WI38 (cell line): Measurements from ENCODE around the gene CD53.

Experiments
- H3K4me3 ChIP-seq: 2 replicates; pipeline ENCODE4 v1.5.1; 2011; ENCODE audit warnings: low read depth, mild to moderate bottlenecking, control low read depth, low read length
- TF ChIP-seq, protein P1 (sequence below): IDR thresholded peaks from 2 replicates; pipeline ENCODE4 v1.5.1; 2012; ENCODE audit warnings: low read depth, mild to moderate bottlenecking, control low read depth, low read length

CD53 gene

DNA sequence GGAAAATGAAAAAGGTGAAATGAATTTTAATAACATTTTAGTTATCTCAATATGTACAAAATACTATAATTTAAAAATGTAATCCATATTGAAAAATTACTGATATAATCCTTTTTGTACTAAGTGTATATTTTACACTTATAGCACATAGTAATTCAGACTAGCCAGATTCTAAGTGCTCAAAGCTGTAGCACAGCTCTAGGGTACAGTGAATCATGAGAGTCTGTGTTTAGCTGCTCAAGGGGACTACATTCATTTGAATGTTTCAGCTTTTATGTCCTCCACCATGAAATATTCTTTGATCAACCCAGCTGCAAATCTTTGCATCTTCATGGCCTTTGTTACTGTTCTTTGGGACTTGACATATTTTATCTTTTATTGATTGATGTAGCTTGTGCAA lies 15.7 kb downstream of the CD53 start:
- TF ChIP-seq, protein P1, sequence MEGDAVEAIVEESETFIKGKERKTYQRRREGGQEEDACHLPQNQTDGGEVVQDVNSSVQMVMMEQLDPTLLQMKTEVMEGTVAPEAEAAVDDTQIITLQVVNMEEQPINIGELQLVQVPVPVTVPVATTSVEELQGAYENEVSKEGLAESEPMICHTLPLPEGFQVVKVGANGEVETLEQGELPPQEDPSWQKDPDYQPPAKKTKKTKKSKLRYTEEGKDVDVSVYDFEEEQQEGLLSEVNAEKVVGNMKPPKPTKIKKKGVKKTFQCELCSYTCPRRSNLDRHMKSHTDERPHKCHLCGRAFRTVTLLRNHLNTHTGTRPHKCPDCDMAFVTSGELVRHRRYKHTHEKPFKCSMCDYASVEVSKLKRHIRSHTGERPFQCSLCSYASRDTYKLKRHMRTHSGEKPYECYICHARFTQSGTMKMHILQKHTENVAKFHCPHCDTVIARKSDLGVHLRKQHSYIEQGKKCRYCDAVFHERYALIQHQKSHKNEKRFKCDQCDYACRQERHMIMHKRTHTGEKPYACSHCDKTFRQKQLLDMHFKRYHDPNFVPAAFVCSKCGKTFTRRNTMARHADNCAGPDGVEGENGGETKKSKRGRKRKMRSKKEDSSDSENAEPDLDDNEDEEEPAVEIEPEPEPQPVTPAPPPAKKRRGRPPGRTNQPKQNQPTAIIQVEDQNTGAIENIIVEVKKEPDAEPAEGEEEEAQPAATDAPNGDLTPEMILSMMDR, result no peak
- no peak overlapping the region for H3K4me3 ChIP-seq

DNA sequence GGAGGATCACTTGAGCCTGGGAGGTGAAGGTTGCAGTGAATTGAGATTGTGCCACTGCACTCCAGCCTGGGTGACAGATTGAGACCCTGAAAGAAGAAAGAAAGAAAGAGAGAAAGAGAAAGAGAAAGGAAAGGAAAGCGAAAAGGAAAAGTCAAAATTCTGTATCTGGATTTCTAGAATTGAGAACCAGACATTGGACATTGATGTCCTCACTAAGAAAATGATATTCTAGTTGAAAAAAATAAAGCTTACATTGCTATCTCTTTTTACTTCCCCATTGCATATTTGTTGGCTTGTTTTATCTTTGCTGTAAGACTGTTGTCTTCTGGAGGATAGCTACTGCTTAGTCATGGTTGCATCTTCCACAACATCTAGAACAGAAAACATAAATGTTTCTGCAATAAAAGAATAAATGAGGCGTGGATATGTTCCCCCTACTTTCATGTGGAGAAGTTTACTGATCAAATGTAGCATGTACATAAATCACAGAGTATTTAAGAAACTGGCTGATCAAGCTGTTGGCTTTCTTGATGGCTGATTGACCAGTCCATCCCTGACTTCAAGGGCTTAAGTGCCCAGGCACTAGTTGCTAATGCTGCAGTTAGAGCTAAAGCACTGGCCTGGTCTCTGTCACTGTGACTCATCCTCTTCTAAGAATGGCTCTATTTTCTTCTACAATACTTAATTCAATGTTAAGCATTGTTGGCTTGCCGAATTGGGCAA lies 17.7 kb downstream of the CD53 start:
- H3K4me3 ChIP-seq, result no peak overlapping the region
- TF ChIP-seq, protein P1, result no peak

DNA sequence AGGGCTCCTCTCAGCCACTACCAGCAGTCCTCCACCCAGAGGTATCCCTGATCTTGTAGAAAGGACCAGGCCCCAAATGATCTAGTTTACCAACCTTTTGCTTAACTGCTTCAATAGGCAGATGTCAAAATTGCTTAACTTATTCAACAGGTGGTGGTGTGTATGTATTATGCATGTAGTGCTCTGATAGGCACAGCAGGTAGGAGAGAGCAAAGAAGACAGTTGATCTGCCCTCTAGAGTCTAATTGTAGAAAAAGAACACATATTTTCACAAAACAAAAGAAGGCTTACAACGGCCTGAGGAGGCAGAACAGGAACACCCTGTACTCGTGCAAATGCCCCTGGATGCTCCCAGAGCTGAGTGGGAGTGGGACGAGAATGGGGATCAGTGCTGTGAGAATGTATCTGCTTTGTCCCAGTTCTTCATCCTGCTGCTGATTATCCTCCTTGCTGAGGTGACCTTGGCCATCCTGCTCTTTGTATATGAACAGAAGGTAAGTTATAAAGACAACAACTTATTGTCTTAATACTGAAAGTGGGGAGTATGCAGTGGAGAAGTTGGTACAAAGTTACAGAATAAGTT lies 21.1 kb downstream of the CD53 start:
- TF ChIP-seq, protein P1, result no peak
- no peak overlapping the region for H3K4me3 ChIP-seq

DNA sequence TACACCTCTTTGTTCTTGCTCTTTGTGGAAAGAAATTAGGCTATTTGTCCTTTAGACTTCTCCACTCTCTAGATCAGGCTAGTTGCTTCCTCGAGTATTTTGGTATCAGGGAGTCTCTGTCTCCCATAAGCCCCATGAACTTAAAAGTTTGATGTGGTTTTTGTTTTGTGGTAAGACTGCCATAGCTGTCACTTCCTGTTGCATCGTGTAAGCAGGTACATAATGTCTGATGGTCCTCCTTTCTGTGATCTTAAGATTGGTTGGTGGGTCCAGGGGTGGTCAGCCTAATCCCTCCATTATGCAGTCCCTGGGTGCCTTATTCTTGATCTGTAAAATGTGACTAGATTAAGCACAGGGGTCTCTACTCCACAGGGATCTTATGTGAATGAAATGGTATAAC lies 23.1 kb downstream of the CD53 start:
- TF ChIP-seq, protein P1, result no peak
- no peak overlapping the region for H3K4me3 ChIP-seq

DNA sequence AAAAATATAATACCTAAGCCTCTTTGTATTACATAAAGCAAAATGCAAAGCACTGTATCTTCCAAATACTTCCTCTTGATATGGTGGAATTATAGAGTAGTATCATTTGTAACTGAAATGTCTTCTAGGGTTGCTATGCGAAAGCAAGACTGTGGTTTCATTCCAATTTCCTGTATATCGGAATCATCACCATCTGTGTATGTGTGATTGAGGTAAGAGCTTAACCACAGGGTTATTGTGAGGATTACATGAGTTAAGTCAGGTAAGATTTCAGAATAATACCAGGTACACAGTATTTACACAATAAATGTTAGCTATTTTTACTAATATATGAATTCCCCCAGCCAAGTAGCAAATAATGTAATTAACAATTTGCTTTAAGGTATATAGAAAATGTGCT lies 24.7 kb downstream of the CD53 start:
- TF ChIP-seq, protein P1, result no peak
- H3K4me3 ChIP-seq, result no peak overlapping the region

DNA sequence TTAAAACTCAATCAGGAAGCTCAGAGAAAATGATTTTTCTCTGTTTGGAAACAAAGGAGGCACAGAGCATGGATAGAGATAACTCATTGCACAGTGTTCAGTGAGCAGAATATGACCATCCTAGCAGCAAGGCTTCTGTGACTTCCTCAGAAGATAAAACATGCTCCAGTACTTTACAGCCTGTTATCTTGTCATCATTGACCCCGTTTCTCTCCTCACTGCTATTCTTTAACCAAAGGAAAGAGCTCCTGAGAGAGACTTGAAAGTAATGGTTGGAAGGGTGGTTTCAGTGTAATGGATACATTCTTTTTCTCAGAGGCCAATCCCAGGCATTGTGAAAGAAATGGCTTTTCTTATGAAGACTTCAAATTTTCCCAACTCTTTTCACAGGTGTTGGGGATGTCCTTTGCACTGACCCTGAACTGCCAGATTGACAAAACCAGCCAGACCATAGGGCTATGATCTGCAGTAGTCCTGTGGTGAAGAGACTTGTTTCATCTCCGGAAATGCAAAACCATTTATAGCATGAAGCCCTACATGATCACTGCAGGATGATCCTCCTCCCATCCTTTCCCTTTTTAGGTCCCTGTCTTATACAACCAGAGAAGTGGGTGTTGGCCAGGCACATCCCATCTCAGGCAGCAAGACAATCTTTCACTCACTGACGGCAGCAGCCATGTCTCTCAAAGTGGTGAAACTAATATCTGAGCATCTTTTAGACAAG lies 25.9 kb downstream of the CD53 start:
- TF ChIP-seq, protein P1, result no peak

DNA sequence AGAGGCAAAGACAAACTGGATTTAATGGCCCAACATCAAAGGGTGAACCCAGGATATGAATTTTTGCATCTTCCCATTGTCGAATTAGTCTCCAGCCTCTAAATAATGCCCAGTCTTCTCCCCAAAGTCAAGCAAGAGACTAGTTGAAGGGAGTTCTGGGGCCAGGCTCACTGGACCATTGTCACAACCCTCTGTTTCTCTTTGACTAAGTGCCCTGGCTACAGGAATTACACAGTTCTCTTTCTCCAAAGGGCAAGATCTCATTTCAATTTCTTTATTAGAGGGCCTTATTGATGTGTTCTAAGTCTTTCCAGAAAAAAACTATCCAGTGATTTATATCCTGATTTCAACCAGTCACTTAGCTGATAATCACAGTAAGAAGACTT lies 26.5 kb downstream of the CD53 start:
- TF ChIP-seq, protein P1, result no peak
- no peak overlapping the region for H3K4me3 ChIP-seq

More for the DNA sequence above, 25.9 kb downstream of the CD53 start:
- no peak overlapping the region for H3K4me3 ChIP-seq
